GM06990 (cell line): ENCODE measurements around the gene MRPL12.

Experiments used
- DNase-seq: peaks from one replicate; pipeline ENCODE4 v3.0.0-alpha.2; 2011; ENCODE audit not compliant: insufficient read length; ENCODE audit errors: extremely low read depth
- H3K27me3 ChIP-seq: replicated peaks from 2 replicates; pipeline ENCODE4 v1.6.0; 2011; ENCODE audit warnings: low read length; ENCODE audit not compliant: control insufficient read depth, insufficient read depth
- H3K36me3 ChIP-seq: 2 replicates; pipeline ENCODE4 v1.5.1; 2011; ENCODE audit warnings: low read length; ENCODE audit not compliant: control insufficient read depth, insufficient read depth
- H3K4me3 ChIP-seq: replicated peaks from 2 replicates; pipeline ENCODE4 v1.5.1; 2011; ENCODE audit warnings: low read depth, mild to moderate bottlenecking, control low read depth, low read length
- CTCF ChIP-seq: IDR thresholded peaks from 2 replicates; pipeline ENCODE4 v1.5.1; 2011; ENCODE audit warnings: low read length, control low read depth, mild to moderate bottlenecking, inconsistent platforms; ENCODE audit not compliant: insufficient read depth, poor library complexity, severe bottlenecking

MRPL12 gene

GRCh38 chr17:81740395-81740961 lies 37.3 kb downstream of the MRPL12 start:
- no peak for DNase-seq
- TF ChIP-seq CTCF = no peak
- H3K4me3 ChIP-seq = no peak overlapping the region
- no peaks in the 10 kb centered on the region for H3K27me3 ChIP-seq
- no peaks in the 10 kb centered on the region for H3K36me3 ChIP-seq

- no peak for DNase-seq
- TF ChIP-seq CTCF = no peak
- Histone ChIP-seq H3K27me3 (no peaks in the 10 kb centered on the region), H3K36me3 (no peaks in the 10 kb centered on the region), H3K4me3 (no peak overlapping the region)
Observed at GRCh38 chr17:81741049-81741593, 38.0 kb downstream of the MRPL12 start.

- no peak for DNase-seq
- no peak overlapping the region for H3K4me3 ChIP-seq
- no peak for TF ChIP-seq CTCF
Observed at GRCh38 chr17:81741594-81742452, 38.7 kb downstream of the MRPL12 start.

More at GRCh38 chr17:81741594-81742452, 38.7 kb downstream of the MRPL12 start:
- Histone ChIP-seq H3K27me3 (no peaks in the 10 kb centered on the region), H3K36me3 (no peaks in the 10 kb centered on the region)
